Upper lobe of left lung (tissue), 6 donors: ENCODE results near the gene MS4A10. TPM values are rescaled to one million over a fixed set of nuclear protein-coding genes. Genes with fewer than 3 reads are reported as not detected.

Source experiments
- ATAC-seq, 2 donors: fragments of 200-7000 bp; cut with Tn5 transposase; one replicate each; pipeline ENCODE4 v1.9.1; 2022; ENCODE audit warnings: mild to moderate bottlenecking in 2 of 2, moderate library complexity in 2 of 2; ENCODE audit not compliant: low FRiP score in 2 of 2
- DNase-seq, 2 donors: peaks; one replicate each; pipeline ENCODE4 v3.0.0-alpha.2; 2019 to 2020
- H3K27ac ChIP-seq, 4 donors: fragments of 200-600 bp; sonication (generic); one replicate each; pipeline ENCODE4 v1.5.1; 2016 to 2019
- H3K27me3 ChIP-seq, 4 donors: fragments of 200-600 bp; sonication (generic); one replicate each; pipeline ENCODE4 v1.5.1; 2017 to 2019
- H3K36me3 ChIP-seq, 4 donors: fragments of 200-600 bp; sonication (generic); one replicate each; pipeline ENCODE4 v1.5.1; 2016 to 2019
- H3K4me1 ChIP-seq, 4 donors: fragments of 200-600 bp; sonication (generic); one replicate each; pipeline ENCODE4 v1.5.1; 2018 to 2019
- H3K4me3 ChIP-seq, 4 donors: fragments of 200-600 bp; sonication (generic); one replicate each; pipeline ENCODE4 v1.5.1; 2017 to 2019; ENCODE audit warnings: mild to moderate bottlenecking in 2 of 4, moderate library complexity in 1 of 4
- H3K9me3 ChIP-seq, 4 donors: fragments of 200-600 bp; sonication (generic); one replicate each; pipeline ENCODE4 v1.5.1; 2018 to 2019
- EP300 ChIP-seq, 4 donors: sonication (generic); formaldehyde crosslinking; IDR thresholded peaks; one replicate each; pipeline ENCODE4 v1.5.1; 2017; ENCODE audit warnings: antibody characterized with exemption in 4 of 4, control low read depth in 2 of 4
- POLR2A ChIP-seq, 4 donors: fragments of 450-650 bp; IDR thresholded peaks; one replicate each; pipeline ENCODE4 v1.5.1; 2016 to 2017; ENCODE audit warnings: antibody characterized with exemption in 4 of 4, mild to moderate bottlenecking in 2 of 4
- WGBS, 2 donors: methylation state at CpG; one replicate each; pipeline ENCODE4 v1.1.5; 2017 to 2018; 5-methylcytosine and 5-hydroxymethylcytosine counted together
- total RNA-seq, 6 donors: library from RNA; depleted of rRNA in 4 of 6; stranded (reverse); fragments of >200 nt in 4 of 6; gene quantifications; one replicate each; pipeline versions ENCODE4 v1.1.0 to v1.2.1, GENCODE V29; 2016 to 2021
- TF ChIP-seq, protein P1 (sequence below), 6 experiments: fragments of 450-650 bp in 4 of 6; fragments of 200-600 bp in 2 of 6; sonication (generic) in 2 of 6; IDR thresholded peaks; one replicate each; pipeline ENCODE4 v1.5.1; 2016 to 2019; ENCODE audit warnings: antibody characterized with exemption in 6 of 6
- donor health status: DM: no; HTN: no; CAD: no; lungs with moderate emphysema.
- donor health status: DM: no; HTN: yes; CAD: no; lungs with severe emphysema.

MS4A10 gene
- total RNA-seq, 6 donors from 2014 or later: not detected

DNA sequence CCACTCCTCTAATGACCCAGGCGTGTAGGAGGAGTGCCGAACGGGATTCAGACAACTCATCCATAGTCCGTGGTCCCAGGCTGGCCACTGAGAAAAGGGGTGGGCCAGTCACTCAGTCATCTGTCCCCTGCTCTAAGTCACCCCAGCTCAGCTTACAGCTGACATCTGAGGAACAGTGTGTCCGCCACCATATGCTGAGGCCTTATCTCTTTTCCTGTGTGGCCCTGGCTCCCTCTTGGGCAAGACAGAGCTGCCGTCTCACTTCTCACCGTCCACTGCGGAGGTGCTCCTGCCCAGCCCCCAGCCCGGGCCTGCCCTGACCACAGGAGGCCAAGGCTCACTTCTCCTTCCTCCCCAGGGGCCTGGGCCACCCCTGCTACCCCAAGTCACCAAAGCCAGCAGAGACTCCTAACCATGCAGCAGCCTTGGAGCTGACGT, 63.6 kb downstream of the MS4A10 start:
- Histone ChIP-seq H3K36me3 (peaks cover 0 to 56% (median 38%) of the 10 kb centered on the region in 4 donors), H3K4me1 (peaks cover 6 to 14% (median 9%) of the 10 kb centered on the region in 4 donors), H3K9me3 (no peaks in the 10 kb centered on the region), H3K4me3 (no peak overlapping the region), H3K27ac (no peak overlapping the region), H3K27me3 (no peaks in the 10 kb centered on the region)
- TF ChIP-seq, protein P1, sequence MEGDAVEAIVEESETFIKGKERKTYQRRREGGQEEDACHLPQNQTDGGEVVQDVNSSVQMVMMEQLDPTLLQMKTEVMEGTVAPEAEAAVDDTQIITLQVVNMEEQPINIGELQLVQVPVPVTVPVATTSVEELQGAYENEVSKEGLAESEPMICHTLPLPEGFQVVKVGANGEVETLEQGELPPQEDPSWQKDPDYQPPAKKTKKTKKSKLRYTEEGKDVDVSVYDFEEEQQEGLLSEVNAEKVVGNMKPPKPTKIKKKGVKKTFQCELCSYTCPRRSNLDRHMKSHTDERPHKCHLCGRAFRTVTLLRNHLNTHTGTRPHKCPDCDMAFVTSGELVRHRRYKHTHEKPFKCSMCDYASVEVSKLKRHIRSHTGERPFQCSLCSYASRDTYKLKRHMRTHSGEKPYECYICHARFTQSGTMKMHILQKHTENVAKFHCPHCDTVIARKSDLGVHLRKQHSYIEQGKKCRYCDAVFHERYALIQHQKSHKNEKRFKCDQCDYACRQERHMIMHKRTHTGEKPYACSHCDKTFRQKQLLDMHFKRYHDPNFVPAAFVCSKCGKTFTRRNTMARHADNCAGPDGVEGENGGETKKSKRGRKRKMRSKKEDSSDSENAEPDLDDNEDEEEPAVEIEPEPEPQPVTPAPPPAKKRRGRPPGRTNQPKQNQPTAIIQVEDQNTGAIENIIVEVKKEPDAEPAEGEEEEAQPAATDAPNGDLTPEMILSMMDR (IDR thresholded peaks at IDR 0.05): no peak
- TF ChIP-seq POLR2A (IDR thresholded peaks at IDR 0.05): no peak
- no peak for DNase-seq
- no peak for ATAC-seq
- 76 to 82% methylated on average over 9 to 10 of the region's 10 CpGs for WGBS, 2 donors

DNA sequence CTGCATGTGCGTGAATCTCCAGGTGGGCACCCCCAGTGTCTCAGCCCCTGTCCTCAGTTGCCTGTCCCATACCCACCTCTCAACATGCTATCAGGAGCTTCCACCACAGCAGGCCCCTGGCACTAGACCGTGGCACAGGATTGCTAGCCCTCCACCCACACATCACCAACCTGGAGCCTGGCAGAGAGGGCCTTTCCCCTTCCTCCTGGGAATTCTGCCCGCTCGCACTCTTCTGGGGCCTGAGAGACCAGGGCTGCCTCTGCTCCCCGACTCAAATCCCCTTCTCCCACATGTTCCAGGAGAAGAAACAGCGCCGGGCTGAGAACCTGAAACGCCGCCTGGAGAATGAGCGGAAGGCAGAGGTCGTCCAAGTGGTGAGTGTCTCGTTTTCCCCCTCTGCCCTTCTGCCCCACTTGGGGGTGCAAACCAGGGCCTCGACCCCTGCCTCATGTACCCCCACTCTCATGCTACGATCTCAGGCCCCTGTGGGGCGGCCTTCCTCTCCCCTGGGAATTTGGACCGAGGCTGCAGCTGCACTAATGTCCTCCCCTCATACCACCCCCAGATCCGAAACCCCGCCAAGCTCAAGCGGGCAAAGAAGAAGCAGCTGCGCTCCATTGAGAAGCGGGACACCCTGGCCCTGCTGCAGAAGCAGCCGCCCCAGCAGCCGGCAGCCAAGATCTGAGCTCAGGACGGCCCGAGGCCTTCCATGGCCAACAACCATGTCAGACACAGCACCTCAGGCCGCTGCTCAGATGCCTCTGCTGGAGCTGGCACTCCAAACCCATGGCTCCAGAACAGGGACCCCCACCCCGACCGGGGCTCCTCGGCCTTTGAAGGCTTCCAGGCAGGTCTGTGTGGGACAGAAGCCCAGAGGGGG, 64.7 kb downstream of the MS4A10 start:
- H3K4me1 ChIP-seq: peaks cover 0 to 2% (median 0%) of the 10 kb centered on the region in 4 donors
- no peak overlapping the region for H3K4me3 ChIP-seq
- no peaks in the 10 kb centered on the region for H3K27me3 ChIP-seq
- WGBS, 2 donors: 92 to 97% methylated on average over 24 to 29 of the region's 29 CpGs
- no peaks in the 10 kb centered on the region for H3K9me3 ChIP-seq
- peaks cover 0 to 56% (median 38%) of the 10 kb centered on the region in 4 donors for H3K36me3 ChIP-seq
- no peak for DNase-seq
- ATAC-seq: no peak
- TF ChIP-seq EP300 (IDR thresholded peaks at IDR 0.05) (no peak), POLR2A (IDR thresholded peaks at IDR 0.05) (no peak)
- TF ChIP-seq, protein P1 (IDR thresholded peaks at IDR 0.05): no peak
- H3K27ac ChIP-seq: no peak overlapping the region

Other genes with a start within 250 kb of the MS4A10 start
- gene MS4A8, start 85.7 kb upstream of the MS4A10 start, total RNA-seq: 10 to 100 TPM in 4 of 6 donors, 1 to 10 TPM in 1, not detected in 1; 3.7 to 82.9 (median 15.5) TPM
- not detected for gene MS4A18, start 60.6 kb upstream of the MS4A10 start, total RNA-seq
- 100 to 1,000 TPM in 5 of 6 donors, 10 to 100 TPM in 1; 65.5 to 227 (median 120) TPM for gene MS4A15, start 28.5 kb upstream of the MS4A10 start, total RNA-seq
- gene CCDC86, start 56.8 kb downstream of the MS4A10 start, total RNA-seq: 10 to 100 TPM in 5 of 6 donors, 1 to 10 TPM in 1; 9.0 to 25.1 (median 17.9) TPM
- 1 to 10 TPM in 3 of 6 donors, under 1 TPM in 1, not detected in 2; 0.49 to 1.5 (median 1.1) TPM for gene PTGDR2, start 70.6 kb downstream of the MS4A10 start, total RNA-seq
- gene ZP1, start 82.2 kb downstream of the MS4A10 start, total RNA-seq: not detected
- gene PRPF19, start 121.3 kb downstream of the MS4A10 start, total RNA-seq: 10 to 100 TPM; 10.5 to 72.8 (median 55.1) TPM
- 100 to 1,000 TPM in 5 of 6 donors, 10 to 100 TPM in 1; 27.2 to 153 (median 129) TPM for gene TMEM109, start 128.8 kb downstream of the MS4A10 start, total RNA-seq
- 10 to 100 TPM in 2 of 6 donors, 1 to 10 TPM in 4; 3.6 to 18.2 (median 9.4) TPM for gene TMEM132A, start 139.1 kb downstream of the MS4A10 start, total RNA-seq
- 100 to 1,000 TPM in 4 of 6 donors, 10 to 100 TPM in 2; 29.5 to 186 (median 115) TPM for gene SLC15A3, start 166.8 kb downstream of the MS4A10 start, total RNA-seq
- 10 to 100 TPM in 2 of 6 donors, 1 to 10 TPM in 4; 3.8 to 27.2 (median 5.3) TPM for gene CD6, start 186.3 kb downstream of the MS4A10 start, total RNA-seq